ENCODE results near the gene ANKRD13B. TPM values are rescaled to one million over a fixed set of nuclear protein-coding genes. Genes with fewer than 3 reads are reported as not detected.

The ANKRD13B gene
- total RNA-seq, 1 donor from 2014 or later: 7.9 TPM

GRCh38 chr17:29627951-29628350 lies 35.0 kb downstream of the ANKRD13B start:
- Histone ChIP-seq H3K36me3 (peaks cover 0 to 18% of the 10 kb centered on the region in 2 donors), H3K4me1 (peaks cover 20% of the 10 kb centered on the region), H3K27ac (no peak overlapping the region), H3K4me3 (no peak overlapping the region), H3K27me3 (no peaks in the 10 kb centered on the region), H3K9me3 (no peaks in the 10 kb centered on the region)
- no peak for TF ChIP-seq POLR2A (IDR thresholded peaks at IDR 0.05)
- intact Hi-C loops (cut with DNase I): no loop called here
- DNase-seq (ENCODE audit: extremely low spot score in 2 of 2): no peak

- H3K27me3 ChIP-seq: no peaks in the 10 kb centered on the region
- H3K27ac ChIP-seq: no peak overlapping the region
- no peak for DNase-seq (ENCODE audit: extremely low spot score in 2 of 2)
- peaks cover 15% of the 10 kb centered on the region for H3K4me1 ChIP-seq
- H3K9me3 ChIP-seq: no peaks in the 10 kb centered on the region
- TF ChIP-seq POLR2AphosphoS5 (IDR thresholded peaks at IDR 0.05; ENCODE audit: insufficient read depth in 1 of 2, low read depth in 1 of 2) (no peak), POLR2A (IDR thresholded peaks at IDR 0.05) (no peak), CTCF (IDR thresholded peaks at IDR 0.05) (no peak)
- H3K36me3 ChIP-seq: peaks cover 0 to 18% of the 10 kb centered on the region in 2 donors
- intact Hi-C loops (cut with DNase I): no loop called here
- H3K4me3 ChIP-seq: no peak overlapping the region
These were observed 35.7 kb downstream of the ANKRD13B start for GRCh38 chr17:29628644-29629043.

GRCh38 chr17:29629839-29630238 lies 36.9 kb downstream of the ANKRD13B start:
- TF ChIP-seq POLR2A (IDR thresholded peaks at IDR 0.05) (no peak), CTCF (IDR thresholded peaks at IDR 0.05) (no peak)
- intact Hi-C loops (cut with DNase I): loop anchor here (5.0 kb wide), 1 partner anchor 147 kb away; no protein-coding TSS in a partner anchor
- DNase-seq (ENCODE audit: extremely low spot score in 2 of 2): no peak
- Histone ChIP-seq H3K9me3 (no peaks in the 10 kb centered on the region), H3K27ac (no peak overlapping the region), H3K4me3 (no peak overlapping the region), H3K27me3 (no peaks in the 10 kb centered on the region), H3K36me3 (peaks cover 0 to 18% of the 10 kb centered on the region in 2 donors), H3K4me1 (peaks cover 12% of the 10 kb centered on the region)

GRCh38 chr17:29630630-29631193 lies 37.8 kb downstream of the ANKRD13B start:
- H3K4me1 ChIP-seq: peaks cover 5% of the 10 kb centered on the region
- H3K9me3 ChIP-seq: no peaks in the 10 kb centered on the region
- no peak overlapping the region for H3K27ac ChIP-seq
- H3K4me3 ChIP-seq: no peak overlapping the region
- no peak for DNase-seq (ENCODE audit: extremely low spot score in 2 of 2)
- H3K36me3 ChIP-seq: peaks cover 0 to 18% of the 10 kb centered on the region in 2 donors
- no peaks in the 10 kb centered on the region for H3K27me3 ChIP-seq
- intact Hi-C loops (cut with DNase I): loop anchor here (5.0 kb wide), 1 partner anchor 147 kb away; no protein-coding TSS in a partner anchor
- no peak for TF ChIP-seq POLR2AphosphoS5 (IDR thresholded peaks at IDR 0.05; ENCODE audit: insufficient read depth in 1 of 2, low read depth in 1 of 2)
- no peak for TF ChIP-seq POLR2A (IDR thresholded peaks at IDR 0.05)
- TF ChIP-seq CTCF (IDR thresholded peaks at IDR 0.05): no peak

GRCh38 chr17:29633886-29634285 lies 41.0 kb downstream of the ANKRD13B start:
- H3K27ac ChIP-seq: no peak overlapping the region
- TF ChIP-seq POLR2AphosphoS5 (IDR thresholded peaks at IDR 0.05; ENCODE audit: insufficient read depth in 1 of 2, low read depth in 1 of 2): no peak
- no peak for TF ChIP-seq POLR2A (IDR thresholded peaks at IDR 0.05)
- no peak for TF ChIP-seq CTCF (IDR thresholded peaks at IDR 0.05)
- no peaks in the 10 kb centered on the region for H3K27me3 ChIP-seq
- peaks cover 0 to 18% of the 10 kb centered on the region in 2 donors for H3K36me3 ChIP-seq
- intact Hi-C loops (cut with DNase I): loop anchor here (5.0 kb wide), 1 partner anchor 143 kb away; no protein-coding TSS in a partner anchor
- DNase-seq (ENCODE audit: extremely low spot score in 2 of 2): no peak
- no peaks in the 10 kb centered on the region for H3K9me3 ChIP-seq
- H3K4me3 ChIP-seq: no peak overlapping the region
- H3K4me1 ChIP-seq: peaks cover 2% of the 10 kb centered on the region
